ENCODE measurements around the gene GRIK5.
"Not testable (repeated sequence)": the region's sequence is repeated elsewhere in the genome, so short reads cannot be mapped to it uniquely, and the experiment has no call there.

GRIK5 gene

GRCh38 chr19:42005504-42005903, 64.5 kb downstream of the GRIK5 start:
- DNase-seq = no peak

- no peak for DNase-seq
Observed at GRCh38 chr19:42003506-42004294, 66.3 kb downstream of the GRIK5 start.

GRCh38 chr19:41999878-42000208, 70.2 kb downstream of the GRIK5 start:
- DNase-seq = no peak

- no peak for DNase-seq
Observed at GRCh38 chr19:41999071-41999877, 70.7 kb downstream of the GRIK5 start.

GRCh38 chr19:41998246-41999020, 71.6 kb downstream of the GRIK5 start:
- peak; percentile 3 for DNase-seq

- DNase-seq = no peak
Observed at GRCh38 chr19:41997851-41998229, 72.2 kb downstream of the GRIK5 start.

GRCh38 chr19:41997121-41997850, 72.7 kb downstream of the GRIK5 start:
- peak; percentile 7 for DNase-seq

GRCh38 chr19:41995959-41996797, 73.8 kb downstream of the GRIK5 start:
- no peak for DNase-seq

- DNase-seq = no peak
Observed at GRCh38 chr19:41994994-41995958, 74.7 kb downstream of the GRIK5 start.

GRCh38 chr19:41994521-41994971, 75.5 kb downstream of the GRIK5 start:
- DNase-seq = no peak

GRCh38 chr19:41993612-41994483, 76.2 kb downstream of the GRIK5 start, which contains the start of gene ATP1A3:
TSS of gene ATP1A3 (minus strand) at chr19:41994230. CDS start at chr19:41994076, 154 bp downstream.
- peak; percentile 55 for DNase-seq

GRCh38 chr19:41991925-41992569, 78.0 kb downstream of the GRIK5 start:
- not testable (repeated sequence) for DNase-seq

- DNase-seq = no peak
Observed at GRCh38 chr19:41991025-41991424, 79.0 kb downstream of the GRIK5 start.

- DNase-seq = no peak
Observed at GRCh38 chr19:41990615-41991014, 79.4 kb downstream of the GRIK5 start.

- DNase-seq = no peak
Observed at GRCh38 chr19:41990028-41990427, 80.0 kb downstream of the GRIK5 start.

GRCh38 chr19:41988947-41989346, 81.1 kb downstream of the GRIK5 start:
- DNase-seq = no peak

GRCh38 chr19:41987141-41987860, 82.7 kb downstream of the GRIK5 start:
- DNase-seq = no peak

- DNase-seq = no peak
Observed at GRCh38 chr19:41984961-41985360, 85.0 kb downstream of the GRIK5 start.
